GM10248 (cell line): ENCODE measurements around the gene RRP15.
A peak's percentile ranks its signal among the peaks of the same experiment; 100 is the strongest.

Experiments
- CTCF ChIA-PET: fragments of 300-600 bp; sonication (Branson Sonifier 250); formaldehyde crosslinking; extraction: SDS; loops from one replicate; lab custom pipeline; 2021; ENCODE audit warnings: antibody characterized with exemption; lab: Yijun Ruan, JAX
- POLR2A ChIA-PET: fragments of 350-650 bp; sonication (Branson Sonifier 250); formaldehyde crosslinking; extraction: SDS; loops from one replicate; lab custom pipeline; 2020; ENCODE audit warnings: antibody characterized with exemption; lab: Yijun Ruan, JAX
- DNase-seq: peaks from one replicate; pipeline ENCODE4 v3.0.0; 2012; ENCODE audit errors: extremely low spot score
- TF ChIP-seq, protein P1 (sequence below): IDR thresholded peaks from 2 replicates; pipeline ENCODE4 v1.5.1; 2012; ENCODE audit warnings: mild to moderate bottlenecking, low read depth; ENCODE audit errors: extremely low read depth, missing control alignments, control extremely low read depth

RRP15 gene

GRCh38 chr1:218322762-218323161 lies 37.7 kb downstream of the RRP15 start:
- TF ChIP-seq, protein P1, sequence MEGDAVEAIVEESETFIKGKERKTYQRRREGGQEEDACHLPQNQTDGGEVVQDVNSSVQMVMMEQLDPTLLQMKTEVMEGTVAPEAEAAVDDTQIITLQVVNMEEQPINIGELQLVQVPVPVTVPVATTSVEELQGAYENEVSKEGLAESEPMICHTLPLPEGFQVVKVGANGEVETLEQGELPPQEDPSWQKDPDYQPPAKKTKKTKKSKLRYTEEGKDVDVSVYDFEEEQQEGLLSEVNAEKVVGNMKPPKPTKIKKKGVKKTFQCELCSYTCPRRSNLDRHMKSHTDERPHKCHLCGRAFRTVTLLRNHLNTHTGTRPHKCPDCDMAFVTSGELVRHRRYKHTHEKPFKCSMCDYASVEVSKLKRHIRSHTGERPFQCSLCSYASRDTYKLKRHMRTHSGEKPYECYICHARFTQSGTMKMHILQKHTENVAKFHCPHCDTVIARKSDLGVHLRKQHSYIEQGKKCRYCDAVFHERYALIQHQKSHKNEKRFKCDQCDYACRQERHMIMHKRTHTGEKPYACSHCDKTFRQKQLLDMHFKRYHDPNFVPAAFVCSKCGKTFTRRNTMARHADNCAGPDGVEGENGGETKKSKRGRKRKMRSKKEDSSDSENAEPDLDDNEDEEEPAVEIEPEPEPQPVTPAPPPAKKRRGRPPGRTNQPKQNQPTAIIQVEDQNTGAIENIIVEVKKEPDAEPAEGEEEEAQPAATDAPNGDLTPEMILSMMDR, result no peak
- CTCF ChIA-PET, result interaction anchor here (1.5 kb wide), 1 partner anchor 16 kb away, joined by 7 read pairs; no protein-coding TSS in a partner anchor
- no peak for DNase-seq
- POLR2A ChIA-PET, result no interaction called here

- ChIA-PET POLR2A (no interaction called here), CTCF (interaction anchor here (1.5 kb wide), 1 partner anchor 15 kb away, joined by 7 read pairs; no protein-coding TSS in a partner anchor)
- DNase-seq, result no peak
- TF ChIP-seq, protein P1, result no peak
Measured at GRCh38 chr1:218323568-218324225, 38.6 kb downstream of the RRP15 start.

GRCh38 chr1:218324226-218324580 lies 39.1 kb downstream of the RRP15 start:
- POLR2A ChIA-PET, result no interaction called here
- CTCF ChIA-PET, result no interaction called here
- DNase-seq, result no peak
- TF ChIP-seq, protein P1, result no peak

GRCh38 chr1:218328769-218329168 lies 43.7 kb downstream of the RRP15 start:
- no peak for DNase-seq
- TF ChIP-seq, protein P1, result no peak
- POLR2A ChIA-PET, result interaction anchor here (0.5 kb wide), 1 partner anchor 1331 kb away, joined by 3 read pairs; no protein-coding TSS in a partner anchor
- CTCF ChIA-PET, result interaction anchor here (0.5 to 2.1 kb wide), 7 partner anchors 10 to 1484 kb away, joined by 3 to 7 read pairs (median 4); no protein-coding TSS in a partner anchor

GRCh38 chr1:218330043-218330623 lies 45.0 kb downstream of the RRP15 start:
- peak; percentile 48 for DNase-seq
- ChIA-PET POLR2A (no interaction called here), CTCF (interaction anchor here (0.6 to 2.1 kb wide), 25 partner anchors 9 to 1686 kb away, joined by 3 to 14 read pairs (median 4); partner anchors contain the start of genes RRP15 and TGFB2)
- TF ChIP-seq, protein P1, result peak; percentile 55

- POLR2A ChIA-PET, result no interaction called here
- CTCF ChIA-PET, result interaction anchor here (1.0 kb wide), 1 partner anchor 13 kb away, joined by 3 read pairs; the partner anchor contains the start of gene TGFB2
- TF ChIP-seq, protein P1, result no peak
- DNase-seq, result no peak
Measured at GRCh38 chr1:218332416-218332815, 47.3 kb downstream of the RRP15 start.
